HepG2 (cell line): ENCODE results near the gene ENPP7. TPM values are rescaled to one million over a fixed set of nuclear protein-coding genes. Genes with fewer than 3 reads are reported as not detected.

Experiments
- AGO2 ChIP-seq: fragments of 200-400 bp; formaldehyde crosslinking; optimal IDR thresholded peaks from 2 replicates; pipeline ENCODE3; 2017; ENCODE audit warnings: mild to moderate bottlenecking, low read depth, low read length, moderate library complexity
- AKAP8 ChIP-seq: sonication (generic); formaldehyde crosslinking; IDR thresholded peaks from 2 replicates; pipeline ENCODE4 v1.5.1; 2020; ENCODE audit warnings: mild to moderate bottlenecking, missing genetic modification reagents
- CCDC6 ChIP-seq: sonication (generic); formaldehyde crosslinking; IDR thresholded peaks from 2 replicates; pipeline ENCODE4 v1.8.1; 2022; ENCODE audit warnings: mild to moderate bottlenecking, missing genetic modification reagents, moderate library complexity
- HIVEP1 ChIP-seq: sonication (generic); formaldehyde crosslinking; IDR thresholded peaks from 2 replicates; pipeline ENCODE4 v1.4.0; 2020; ENCODE audit warnings: mild to moderate bottlenecking, missing genetic modification reagents
- HOMEZ ChIP-seq: IDR thresholded peaks from 2 replicates; pipeline ENCODE4 v1.6.1; 2016; ENCODE audit warnings: low read depth
- KDM5B ChIP-seq: sonication (generic); formaldehyde crosslinking; IDR thresholded peaks from 2 replicates; pipeline ENCODE4 v1.4.0; 2020; ENCODE audit warnings: missing genetic modification reagents, mild to moderate bottlenecking, borderline replicate concordance
- LBX2 ChIP-seq: sonication (generic); formaldehyde crosslinking; IDR thresholded peaks from 2 replicates; pipeline ENCODE4 v1.5.0; 2020; ENCODE audit warnings: missing genetic modification reagents, mild to moderate bottlenecking, borderline replicate concordance
- MAZ ChIP-seq, 2 experiments: sonication (generic) in 1 of 2; formaldehyde crosslinking in 1 of 2; IDR thresholded peaks; 2 replicates each; pipeline versions ENCODE4 v1.5.0 to v1.6.1; 2012 to 2020; ENCODE audit warnings: low read depth in 2 of 2, mild to moderate bottlenecking in 2 of 2, borderline replicate concordance in 1 of 2, improper control_type of control experiment in 1 of 2, low read length in 1 of 2, missing genetic modification reagents in 1 of 2, moderate library complexity in 1 of 2
- MYC ChIP-seq: sonication (generic); formaldehyde crosslinking; IDR thresholded peaks from 2 replicates; pipeline ENCODE4 v1.9.0; 2021; ENCODE audit warnings: missing genetic modification reagents, borderline replicate concordance
- NRL ChIP-seq: sonication (generic); formaldehyde crosslinking; IDR thresholded peaks from 2 replicates; pipeline ENCODE4 v1.5.0; 2020; ENCODE audit warnings: missing genetic modification reagents, mild to moderate bottlenecking, moderate library complexity, borderline replicate concordance
- PHF5A ChIP-seq: IDR thresholded peaks from one replicate; pipeline ENCODE4 v1.6.1; 2018; ENCODE audit warnings: low read depth, missing genetic modification reagents; ENCODE audit not compliant: unreplicated experiment
- SIX4 ChIP-seq: sonication (generic); formaldehyde crosslinking; IDR thresholded peaks from 2 replicates; pipeline ENCODE4 v1.4.0; 2020; ENCODE audit warnings: missing genetic modification reagents
- SRSF1 ChIP-seq: fragments of 200-400 bp; formaldehyde crosslinking; optimal IDR thresholded peaks from 2 replicates; pipeline ENCODE3; 2017; ENCODE audit warnings: mild to moderate bottlenecking, low read depth, low read length, moderate library complexity
- TAF1 ChIP-seq: sonication (generic); formaldehyde crosslinking; IDR thresholded peaks from 2 replicates; pipeline ENCODE4 v1.4.0; 2020; ENCODE audit warnings: missing genetic modification reagents
- THAP11 ChIP-seq: IDR thresholded peaks from 2 replicates; pipeline ENCODE4 v1.6.1; 2016; ENCODE audit warnings: missing biosample characterization, missing genetic modification reagents
- TP53 ChIP-seq: sonication (generic); formaldehyde crosslinking; conservative IDR thresholded peaks from 2 replicates; pipeline ENCODE4 v1.4.0; 2020; ENCODE audit warnings: missing genetic modification reagents
- ZBTB25 ChIP-seq: IDR thresholded peaks from 2 replicates; pipeline ENCODE4 v1.6.1; 2018; ENCODE audit warnings: missing genetic modification reagents
- ZNF329 ChIP-seq: sonication (generic); formaldehyde crosslinking; IDR thresholded peaks from 2 replicates; pipeline ENCODE4 v1.9.0; 2021; ENCODE audit warnings: low read depth, mild to moderate bottlenecking, missing genetic modification reagents
- ZNF577 ChIP-seq: sonication (generic); formaldehyde crosslinking; IDR thresholded peaks from 2 replicates; pipeline ENCODE4 v1.4.0; 2020; ENCODE audit warnings: mild to moderate bottlenecking, low read depth, missing genetic modification reagents, borderline replicate concordance
- ZNF800 ChIP-seq: sonication (generic); formaldehyde crosslinking; IDR thresholded peaks from 2 replicates; pipeline ENCODE4 v1.4.0; 2020; ENCODE audit warnings: missing genetic modification reagents
- ZSCAN31 ChIP-seq: sonication (generic); formaldehyde crosslinking; IDR thresholded peaks from 2 replicates; pipeline ENCODE4 v1.5.0; 2020; ENCODE audit warnings: low read depth, mild to moderate bottlenecking, missing genetic modification reagents
- polyA plus RNA-seq, 8 experiments: library from polyadenylated mRNA; depleted of rRNA in 3 of 8; stranded (reverse) in 7 of 8; unstranded in 1 of 8; fragments of >200 nt; fragmentation: Illumina TruSeq in 4 of 8; extraction: Trizol in 4 of 8; gene quantifications; 2 replicates each; pipeline versions ENCODE4 v1.2.1 to v1.2.3, GENCODE V29; 2011 to 2016; ENCODE audit warnings: low read depth in 4 of 8, missing spikeins in 1 of 8, mixed read lengths in 1 of 8; ENCODE audit not compliant: insufficient read depth in 1 of 8
- total RNA-seq, 5 experiments: library from RNA; depleted of rRNA; stranded (reverse); fragments of >200 nt; fragmentation: Illumina TruSeq; extraction: Trizol; gene quantifications; 2 replicates each; pipeline ENCODE4 v1.2.3, GENCODE V29; 2016; ENCODE audit warnings: low read depth in 1 of 5
- TF ChIP-seq, protein P1 (sequence below): sonication (generic); formaldehyde crosslinking; IDR thresholded peaks from 2 replicates; pipeline ENCODE4 v1.4.0; 2020; ENCODE audit warnings: missing genetic modification reagents

The ENPP7 gene
- total and polyA plus RNA-seq, 2 of the 13 experiments (the other 11 are each of a cell fraction or from before 2014, with no cell fraction given): 1.1 to 2.2 TPM

DNA sequence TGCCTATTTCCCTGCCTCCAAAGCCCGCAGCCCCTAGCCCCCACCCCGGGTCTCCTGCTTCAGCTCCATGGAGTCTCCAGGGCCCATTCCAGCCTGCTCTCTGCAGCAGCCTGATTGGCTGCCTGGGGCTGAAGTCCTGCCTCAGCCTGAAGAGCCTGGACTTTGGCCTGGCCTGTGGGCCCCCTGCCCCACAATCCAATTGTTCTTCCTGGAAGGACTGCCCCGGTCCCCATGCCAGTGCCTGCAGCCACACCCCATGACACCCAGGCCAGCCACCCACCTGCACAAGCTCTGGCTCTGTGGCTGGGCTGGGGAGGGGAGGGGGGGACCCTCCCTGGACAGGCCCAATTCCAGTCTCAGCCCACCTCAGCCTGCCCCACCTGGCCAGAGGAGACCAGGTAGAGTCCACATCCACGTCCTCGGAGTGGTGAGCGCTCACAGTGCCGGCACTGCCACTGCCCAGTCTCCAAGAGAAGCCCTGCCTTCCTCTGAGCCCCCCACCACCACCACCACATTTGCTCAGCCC lies 12.3 kb downstream of the ENPP7 start (continued):
- TF ChIP-seq AGO2: peak; percentile 60
- no peak for TF ChIP-seq ZNF577 (CRISPR knock-in tag)
- TF ChIP-seq KDM5B (CRISPR knock-in tag): peak; percentile 88
- TF ChIP-seq ZBTB25: peak; percentile 58; the same call in 1 of the 2 replicates
- peak; percentile 22; the same call in 1 of the 2 replicates for TF ChIP-seq CCDC6 (CRISPR knock-in tag)
- no peak for TF ChIP-seq ZNF800 (CRISPR knock-in tag)
- TF ChIP-seq, protein P1, sequence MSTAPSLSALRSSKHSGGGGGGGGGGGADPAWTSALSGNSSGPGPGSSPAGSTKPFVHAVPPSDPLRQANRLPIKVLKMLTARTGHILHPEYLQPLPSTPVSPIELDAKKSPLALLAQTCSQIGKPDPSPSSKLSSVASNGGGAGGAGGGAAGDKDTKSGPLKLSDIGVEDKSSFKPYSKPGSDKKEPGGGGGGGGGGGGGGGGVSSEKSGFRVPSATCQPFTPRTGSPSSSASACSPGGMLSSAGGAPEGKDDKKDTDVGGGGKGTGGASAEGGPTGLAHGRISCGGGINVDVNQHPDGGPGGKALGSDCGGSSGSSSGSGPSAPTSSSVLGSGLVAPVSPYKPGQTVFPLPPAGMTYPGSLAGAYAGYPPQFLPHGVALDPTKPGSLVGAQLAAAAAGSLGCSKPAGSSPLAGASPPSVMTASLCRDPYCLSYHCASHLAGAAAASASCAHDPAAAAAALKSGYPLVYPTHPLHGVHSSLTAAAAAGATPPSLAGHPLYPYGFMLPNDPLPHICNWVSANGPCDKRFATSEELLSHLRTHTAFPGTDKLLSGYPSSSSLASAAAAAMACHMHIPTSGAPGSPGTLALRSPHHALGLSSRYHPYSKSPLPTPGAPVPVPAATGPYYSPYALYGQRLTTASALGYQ (CRISPR knock-in tag): peak; percentile 19; the same call in 1 of the 2 replicates
- TF ChIP-seq TAF1: peak; percentile 50
- peak; percentile 84 for TF ChIP-seq NRL
- no peak; the same call in 1 of the 2 replicates for TF ChIP-seq ZSCAN31 (CRISPR knock-in tag)
- TF ChIP-seq PHF5A (CRISPR knock-in tag): peak; percentile 86
- TF ChIP-seq HOMEZ: peak; percentile 30; the same call in 1 of the 2 replicates
- TF ChIP-seq SIX4: no peak
- TF ChIP-seq AKAP8: 0 out of 2 replicates have a peak, but pooled peaks have one; percentile 12
- peak; percentile 26 for TF ChIP-seq MAZ (IDR thresholded peaks at IDR 0.05; ENCODE audit: borderline replicate concordance, low read depth, low read length)
- peak; percentile 94 for TF ChIP-seq MAZ (CRISPR knock-in tag; IDR thresholded peaks at IDR 0.05; ENCODE audit: low read depth)
- peak; percentile 86 for TF ChIP-seq THAP11 (CRISPR knock-in tag)
- peak; percentile 87 for TF ChIP-seq HIVEP1
- TF ChIP-seq LBX2 (CRISPR knock-in tag): no peak
- TF ChIP-seq TP53: no peak
- TF ChIP-seq MYC (CRISPR knock-in tag): peak; percentile 77; the same call in 1 of the 2 replicates
- peak; percentile 71 for TF ChIP-seq SRSF1
- 0 out of 2 replicates have a peak, but pooled peaks have one; percentile 51 for TF ChIP-seq ZNF329 (CRISPR knock-in tag)
